HG03064 (cell line): ENCODE measurements around the gene WDR64.
"Not testable (repeated sequence)": the region's sequence is repeated elsewhere in the genome, so short reads cannot be mapped to it uniquely, and the experiment has no call there.

Source experiments
- ATAC-seq: cut with Tn5 transposase; IDR thresholded peaks from one replicate; pipeline ENCODE4 v1.9.1; 2021; ENCODE audit warnings: low read depth; ENCODE audit not compliant: unreplicated experiment

The WDR64 gene

GRCh38 chr1:241696815-241697639, 44.9 kb downstream of the WDR64 start:
- ATAC-seq: no peak

GRCh38 chr1:241697640-241698018, 45.5 kb downstream of the WDR64 start:
- no peak for ATAC-seq

DNA sequence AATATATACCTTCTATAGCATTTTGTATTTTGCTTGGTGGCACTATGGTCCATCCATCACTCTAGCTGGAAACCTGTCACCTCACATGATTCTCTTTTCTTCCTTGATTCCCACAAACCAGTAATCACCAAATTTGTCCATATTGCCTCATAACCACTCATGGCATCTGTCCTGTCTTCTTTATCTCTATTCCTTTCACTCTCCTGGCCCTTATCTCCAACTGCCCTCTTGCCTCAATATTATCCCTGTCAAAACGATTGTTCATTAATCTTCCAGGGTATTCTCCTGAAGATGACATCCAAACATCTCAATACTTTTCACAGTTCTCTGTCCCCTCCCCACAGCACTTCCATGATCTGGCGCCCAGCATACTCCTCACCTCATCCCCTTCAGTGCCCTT, 46.1 kb downstream of the WDR64 start:
- no peak for ATAC-seq

- no peak for ATAC-seq
Observed at GRCh38 chr1:241701483-241702295, 49.6 kb downstream of the WDR64 start.

GRCh38 chr1:241702442-241703373, 50.6 kb downstream of the WDR64 start:
- no peak for ATAC-seq

GRCh38 chr1:241703739-241704138, 51.7 kb downstream of the WDR64 start:
- not testable (repeated sequence) for ATAC-seq

GRCh38 chr1:241706257-241706656, 54.2 kb downstream of the WDR64 start:
- ATAC-seq: no peak

DNA sequence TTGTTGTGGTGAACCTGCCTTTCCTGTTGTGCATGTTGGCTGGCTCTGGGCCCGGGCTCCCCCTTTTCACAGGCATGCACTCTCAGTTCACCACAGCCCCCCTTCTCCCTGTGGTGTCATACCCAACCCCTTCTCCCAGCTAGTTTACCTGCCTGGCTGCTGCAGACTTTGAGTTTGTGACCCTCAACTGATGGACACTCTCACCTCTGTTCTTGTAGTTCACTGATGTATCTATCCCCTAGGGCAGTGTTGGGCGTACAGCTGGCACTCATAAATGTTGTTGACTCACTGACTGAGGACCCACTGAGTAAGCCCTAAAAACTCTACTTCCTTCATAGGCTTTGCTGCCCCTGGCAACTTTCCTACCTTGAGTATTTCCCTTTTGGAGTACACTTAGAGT, 54.9 kb downstream of the WDR64 start:
- no peak for ATAC-seq

DNA sequence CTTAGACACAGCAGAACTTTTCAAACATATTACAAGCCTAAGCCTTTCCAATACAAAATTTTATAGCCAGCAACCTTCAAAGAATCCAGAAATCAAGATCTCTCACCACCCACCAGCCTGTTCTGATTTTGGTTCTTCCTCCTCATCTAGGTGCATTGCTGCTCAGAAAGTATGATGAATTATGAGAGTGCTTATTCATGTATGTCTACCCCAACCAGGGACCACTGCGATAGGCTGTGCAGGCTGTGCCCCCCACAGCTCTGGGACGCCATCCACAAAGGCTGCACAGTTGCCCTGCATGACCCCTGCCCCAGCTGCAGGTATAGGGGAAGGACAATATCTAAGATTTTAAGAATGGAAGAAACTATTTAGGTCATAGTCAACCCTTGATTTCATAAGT, 55.4 kb downstream of the WDR64 start:
- no peak for ATAC-seq

DNA sequence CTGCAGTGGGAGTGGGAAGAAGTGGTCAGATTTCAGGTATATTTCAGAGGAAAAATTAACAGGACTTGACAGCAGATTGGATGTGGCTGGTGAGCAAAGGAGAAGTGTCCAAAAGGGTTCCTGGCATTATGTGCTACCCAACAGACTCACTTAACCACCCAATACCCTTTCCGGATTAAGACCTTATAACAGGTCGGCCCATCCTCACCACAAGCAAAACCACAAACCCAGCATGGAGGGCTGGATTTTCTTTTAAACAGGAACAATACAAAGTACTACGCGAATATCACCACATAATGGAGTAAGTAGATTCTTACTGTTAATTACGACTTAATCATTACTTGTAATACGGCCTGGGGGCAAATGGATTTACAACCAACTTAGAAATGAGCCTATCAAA, 59.2 kb downstream of the WDR64 start:
- ATAC-seq: no peak

DNA sequence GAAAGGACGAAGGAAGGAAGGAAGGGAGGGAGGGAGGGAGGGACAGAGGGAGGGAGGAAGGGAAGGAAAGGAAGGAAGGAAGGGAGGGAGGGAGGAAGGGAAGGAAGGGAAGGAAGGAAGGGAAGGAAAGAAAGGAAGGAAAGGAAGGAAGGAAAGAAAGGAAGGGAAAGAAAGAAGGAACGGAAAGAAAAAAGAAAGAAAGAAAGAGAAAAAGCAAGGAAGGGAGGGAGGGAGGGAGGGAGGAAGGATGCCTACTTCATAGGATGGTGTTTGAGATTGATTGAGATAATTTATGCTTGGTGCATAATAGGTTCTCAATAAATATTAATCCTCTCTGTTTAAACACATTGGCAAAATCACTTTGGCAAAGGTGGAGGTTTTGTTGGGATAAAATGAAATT, 61.2 kb downstream of the WDR64 start:
- ATAC-seq: no peak

- no peak for ATAC-seq
Observed at GRCh38 chr1:241714321-241715218, 62.5 kb downstream of the WDR64 start.

GRCh38 chr1:241715435-241715834, 63.4 kb downstream of the WDR64 start:
- no peak for ATAC-seq

DNA sequence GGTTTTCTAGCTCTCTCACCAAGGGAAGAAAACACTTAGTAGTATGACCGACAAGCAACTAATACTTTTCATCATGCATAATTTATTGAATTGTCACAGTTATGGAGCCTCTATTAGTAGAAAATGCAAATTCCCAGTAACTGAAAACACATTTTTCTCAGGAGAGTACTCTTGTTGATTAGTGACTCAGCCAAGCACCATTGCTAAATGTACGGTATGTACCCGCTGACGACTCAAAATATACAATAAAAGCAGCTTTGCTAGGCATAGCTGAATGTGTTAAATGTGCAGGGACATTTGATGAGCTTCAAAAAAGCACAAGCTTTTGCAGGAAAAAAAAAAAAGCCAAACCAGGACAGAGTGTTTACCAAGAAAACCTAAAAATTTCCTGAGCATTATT, 63.9 kb downstream of the WDR64 start:
- ATAC-seq: no peak

- ATAC-seq: no peak
Observed at GRCh38 chr1:241716915-241717656, 65.0 kb downstream of the WDR64 start.

GRCh38 chr1:241717975-241718374, 65.9 kb downstream of the WDR64 start:
- ATAC-seq: no peak

DNA sequence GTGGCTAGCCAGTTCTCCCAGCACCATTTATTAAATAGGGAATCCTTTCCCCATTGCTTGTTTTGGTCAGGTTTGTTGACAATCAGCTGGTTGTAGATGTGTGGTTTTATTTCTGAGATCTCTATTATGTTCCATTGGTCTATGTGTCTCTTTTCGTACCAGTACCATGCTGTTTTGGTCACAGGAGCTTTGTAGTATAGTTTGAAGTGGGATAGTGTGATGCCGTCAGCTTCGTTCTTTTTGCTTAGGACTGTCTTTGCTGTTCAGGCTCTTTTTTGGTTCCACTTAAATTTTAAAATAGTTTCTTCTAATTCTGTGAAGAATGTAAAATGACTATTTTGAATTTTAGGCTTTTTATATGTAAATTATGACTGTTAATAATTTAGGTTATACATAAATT, 68.9 kb downstream of the WDR64 start:
- no peak for ATAC-seq

- ATAC-seq: no peak
Observed at GRCh38 chr1:241722947-241723346, 70.9 kb downstream of the WDR64 start.

DNA sequence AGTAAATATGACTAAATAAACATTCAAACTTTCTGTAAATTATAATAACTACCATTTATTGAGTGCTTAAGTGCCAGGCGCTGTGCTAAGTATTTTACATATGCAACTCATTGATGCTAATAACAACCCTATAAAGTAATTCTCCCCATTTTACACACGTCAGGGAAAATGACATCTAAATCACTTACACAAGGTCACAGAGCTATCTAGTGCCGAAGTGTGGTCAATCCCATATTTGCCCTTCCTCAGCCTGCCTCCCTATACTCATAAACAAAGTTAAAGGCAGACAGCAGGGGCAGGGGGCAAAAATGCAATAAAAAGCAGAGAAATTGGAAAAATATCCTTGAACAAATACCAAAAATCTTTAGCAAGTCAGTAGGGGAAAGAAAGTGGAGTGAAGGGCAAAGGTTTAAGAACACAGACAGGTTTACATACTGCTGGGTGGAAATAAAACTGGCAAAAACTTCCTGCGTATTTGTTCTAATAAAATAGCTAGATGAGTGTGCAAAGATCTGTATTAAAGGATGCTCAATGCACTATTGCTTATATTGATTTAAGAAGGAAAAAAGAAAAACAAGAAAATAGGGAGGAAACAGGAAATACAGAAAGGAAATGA, 72.8 kb downstream of the WDR64 start:
- no peak for ATAC-seq
